Mesodermal cell (in vitro differentiated cells): Measurements from ENCODE around the gene SRL.
A peak's percentile ranks its signal among the peaks of the same experiment; 100 is the strongest.
"Not testable (repeated sequence)": the region's sequence is repeated elsewhere in the genome, so short reads cannot be mapped to it uniquely, and the experiment has no call there.

Experiments used
- H3K27ac ChIP-seq: 2 replicates; pipeline ENCODE4 v1.7.0; 2013; ENCODE audit warnings: mild to moderate bottlenecking, low read depth, low read length, moderate library complexity; ENCODE audit not compliant: severe bottlenecking
- H3K36me3 ChIP-seq: 2 replicates; pipeline ENCODE4 v1.7.1; 2013; ENCODE audit warnings: mild to moderate bottlenecking, low read length, moderate library complexity; ENCODE audit not compliant: control insufficient read depth, insufficient read depth
- H3K4me1 ChIP-seq: one replicate; pipeline ENCODE4 v1.7.1; 2013; ENCODE audit warnings: mild to moderate bottlenecking, low read length; ENCODE audit not compliant: insufficient read depth, control insufficient read depth, poor library complexity, severe bottlenecking
- H3K4me3 ChIP-seq: 2 replicates; pipeline ENCODE4 v1.7.0; 2013; ENCODE audit warnings: low read length, control low read depth, mild to moderate bottlenecking; ENCODE audit not compliant: insufficient read depth, poor library complexity, severe bottlenecking; ENCODE audit errors: extremely low read depth
- H3K9me3 ChIP-seq: 2 replicates; pipeline ENCODE4 v1.7.1; 2013; ENCODE audit warnings: mild to moderate bottlenecking, low read length, moderate library complexity; ENCODE audit not compliant: control insufficient read depth
- WGBS, 2 experiments: methylation state at CpG; one replicate each; pipeline ENCODE4 v1.1.5; 2013; ENCODE audit warnings: missing lambda C conversion rate in 2 of 2; ENCODE audit not compliant: insufficient coverage in 2 of 2; 5-methylcytosine and 5-hydroxymethylcytosine counted together

The SRL gene

DNA sequence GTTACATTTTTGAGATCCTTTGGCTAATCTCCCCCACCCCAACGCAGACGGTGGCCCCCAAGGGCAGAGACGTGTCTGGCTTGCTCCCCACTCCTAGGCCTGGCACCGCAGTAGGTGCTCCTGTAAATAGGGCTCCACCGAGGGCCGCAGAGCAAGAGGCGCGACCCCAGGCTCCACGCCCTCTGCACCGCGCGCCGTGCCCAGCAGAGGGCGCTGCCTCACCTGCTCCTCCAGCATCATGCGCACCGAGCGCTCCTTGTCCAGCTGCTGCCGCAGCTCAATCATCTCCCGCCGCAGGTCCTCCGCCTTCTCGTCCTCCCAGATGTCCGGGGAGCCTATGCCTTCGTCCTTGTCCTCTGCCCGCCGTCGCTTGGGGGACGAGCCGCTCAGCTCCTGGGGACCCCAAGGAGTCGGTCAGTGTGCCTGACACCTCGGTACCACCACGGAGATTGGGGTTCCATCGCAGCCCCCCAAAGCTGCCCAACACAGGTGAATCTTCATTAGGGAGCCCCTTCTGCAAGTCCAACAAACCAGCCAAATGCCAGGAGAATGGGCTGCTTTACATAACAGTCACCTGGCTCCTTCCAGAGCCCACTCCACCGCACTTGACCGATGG lies 19.8 kb upstream of the SRL start:
- Histone ChIP-seq H3K27ac (no peak overlapping the region), H3K9me3 (no peaks in the 10 kb centered on the region), H3K4me1 (peaks cover 6% of the 10 kb centered on the region), H3K36me3 (peaks cover 58% of the 10 kb centered on the region), H3K4me3 (no peak overlapping the region)
- 59 to 65% methylated on average over 28 to 35 of the region's 35 CpGs for WGBS, 2 experiments

GRCh38 chr16:4260360-4260759 lies 18.5 kb upstream of the SRL start:
- peaks cover 55% of the 10 kb centered on the region for H3K36me3 ChIP-seq
- peaks cover 6% of the 10 kb centered on the region for H3K4me1 ChIP-seq
- WGBS, 2 experiments: 97 to 98% methylated on average over 13 of the region's 14 CpGs
- no peaks in the 10 kb centered on the region for H3K9me3 ChIP-seq
- H3K27ac ChIP-seq: no peak overlapping the region
- H3K4me3 ChIP-seq: no peak overlapping the region

DNA sequence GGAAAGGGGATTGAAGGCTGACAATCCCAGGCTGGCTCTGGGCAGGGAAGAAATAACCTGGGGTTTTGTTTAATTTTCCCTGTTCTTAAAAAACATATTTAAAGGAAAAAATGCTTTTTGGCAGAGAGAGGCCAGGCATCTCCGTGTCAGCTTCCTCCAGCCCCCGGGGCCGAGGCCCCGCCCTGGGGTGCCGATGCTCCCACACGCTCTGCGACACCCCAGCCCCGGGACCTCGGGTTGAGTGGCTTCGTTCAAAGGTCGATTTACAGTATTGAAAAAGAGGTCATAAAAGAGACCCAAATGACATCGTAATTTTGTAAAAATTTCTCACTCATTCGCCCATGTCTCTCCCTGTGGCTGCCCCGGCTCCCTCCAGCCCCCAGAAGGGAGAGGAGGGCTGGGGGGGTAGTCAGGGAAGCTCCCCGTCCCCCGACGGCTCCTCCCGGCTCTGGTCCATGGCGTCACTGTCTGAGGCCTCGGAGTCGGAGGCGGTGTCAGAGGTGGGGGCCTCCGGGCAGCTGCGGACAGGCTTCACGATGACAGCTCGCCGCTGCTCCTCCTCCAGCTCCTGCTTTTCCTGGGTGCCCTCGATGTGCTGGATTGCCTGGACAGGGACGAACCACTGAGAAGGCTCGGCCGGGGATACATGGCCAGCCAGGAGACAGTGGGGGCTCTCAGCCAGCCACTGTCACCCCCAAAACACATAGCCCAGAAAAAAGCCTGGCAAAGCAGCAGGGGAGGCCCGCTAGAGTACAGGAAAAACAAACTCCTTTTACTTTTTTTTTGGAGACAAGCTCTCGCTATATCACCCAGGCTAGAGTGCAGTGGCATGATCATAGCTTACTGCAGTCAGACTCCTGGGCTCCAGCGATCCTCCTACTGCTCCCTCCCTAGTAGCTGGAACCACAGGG lies 16.0 kb upstream of the SRL start:
- Histone ChIP-seq H3K4me3 (no peak overlapping the region), H3K27ac (no peak overlapping the region)
- 92 to 95% methylated on average over 28 to 29 of the region's 34 CpGs for WGBS, 2 experiments

DNA sequence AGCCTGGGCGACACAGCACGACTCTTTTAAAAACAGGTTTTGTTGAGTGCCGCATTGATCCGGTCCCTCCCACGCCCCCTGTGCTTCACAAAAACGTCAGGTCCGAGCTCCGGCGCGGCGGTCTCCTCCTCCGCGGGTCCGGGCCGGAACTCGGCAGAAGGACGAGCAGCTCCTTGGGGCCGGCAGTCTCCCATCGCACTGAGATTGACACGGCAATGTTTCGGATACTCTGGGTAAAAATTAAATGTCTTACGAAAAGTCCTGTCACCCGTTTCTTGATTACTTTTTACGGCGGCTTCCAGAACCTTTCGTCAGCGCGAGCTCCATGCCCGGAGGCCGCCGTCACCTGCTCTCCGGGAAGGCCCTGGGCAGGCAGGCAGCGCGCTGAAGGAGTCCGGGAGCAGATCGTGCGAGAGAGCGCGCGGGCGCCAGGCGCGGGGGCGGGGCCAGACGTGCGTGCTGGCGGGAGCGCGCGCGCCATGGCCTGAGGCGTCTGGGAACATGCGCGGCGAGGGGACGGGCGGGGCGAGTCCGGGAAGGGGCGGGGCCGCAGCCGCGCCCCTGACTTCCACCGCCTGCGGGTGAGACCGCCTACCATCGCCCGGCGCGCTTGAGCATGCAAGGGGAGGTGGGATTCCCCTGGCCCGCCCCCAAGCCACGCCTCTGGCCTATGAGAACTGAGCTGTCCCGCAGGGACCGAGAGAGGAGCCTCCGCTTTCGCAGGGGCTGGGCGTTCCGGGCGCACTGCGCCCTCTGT lies 11.7 kb upstream of the SRL start:
- no peaks in the 10 kb centered on the region for H3K4me1 ChIP-seq
- peak overlapping the region; percentile 82 for H3K27ac ChIP-seq
- peaks cover 16% of the 10 kb centered on the region for H3K36me3 ChIP-seq
- H3K4me3 ChIP-seq: peak overlapping the region; percentile 42
- 0 to 1% methylated on average over 67 to 74 of the region's 80 CpGs for WGBS, 2 experiments
- no peaks in the 10 kb centered on the region for H3K9me3 ChIP-seq

More for the DNA sequence above, 16.0 kb upstream of the SRL start:
- H3K4me1 ChIP-seq: no peaks in the 10 kb centered on the region
- H3K9me3 ChIP-seq: no peaks in the 10 kb centered on the region
- H3K36me3 ChIP-seq: peaks cover 55% of the 10 kb centered on the region

DNA sequence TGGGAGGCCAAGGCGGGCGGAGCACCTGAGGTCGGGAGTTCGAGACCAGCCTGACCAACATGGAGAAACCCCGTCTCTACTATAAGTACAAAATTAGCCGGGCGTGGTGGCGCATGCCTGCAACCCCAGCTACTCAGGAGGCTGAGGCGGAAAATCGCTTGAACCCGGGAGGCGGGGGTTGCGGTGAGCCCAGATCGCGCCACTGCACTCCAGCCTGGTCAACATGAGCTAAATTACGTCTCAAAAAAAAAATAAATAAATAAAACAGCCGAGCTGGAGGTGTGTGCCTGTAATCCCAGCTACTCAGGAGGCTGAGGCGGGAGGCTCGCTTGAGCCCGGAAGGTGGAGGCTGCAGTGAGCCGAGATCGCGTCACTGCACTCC lies 11.1 kb upstream of the SRL start:
- H3K36me3 ChIP-seq: peaks cover 11% of the 10 kb centered on the region
- not testable (repeated sequence) for H3K4me1 ChIP-seq
- WGBS, 2 experiments: 65 to 73% methylated on average over 21 to 23 of the region's 23 CpGs

GRCh38 chr16:4249530-4250308 lies 7.8 kb upstream of the SRL start:
- 90 to 94% methylated on average over 7 of the region's 12 CpGs for WGBS, 2 experiments
- no peak overlapping the region for H3K27ac ChIP-seq
- H3K4me3 ChIP-seq: no peak overlapping the region
- H3K9me3 ChIP-seq: no peaks in the 10 kb centered on the region
- H3K36me3 ChIP-seq: no peaks in the 10 kb centered on the region
- H3K4me1 ChIP-seq: no peaks in the 10 kb centered on the region

More for the DNA sequence above, 11.1 kb upstream of the SRL start:
- Histone ChIP-seq H3K4me3 (peak overlapping the region; percentile 42), H3K27ac (peak overlapping the region; percentile 82)
- H3K9me3 ChIP-seq: not testable (repeated sequence)

DNA sequence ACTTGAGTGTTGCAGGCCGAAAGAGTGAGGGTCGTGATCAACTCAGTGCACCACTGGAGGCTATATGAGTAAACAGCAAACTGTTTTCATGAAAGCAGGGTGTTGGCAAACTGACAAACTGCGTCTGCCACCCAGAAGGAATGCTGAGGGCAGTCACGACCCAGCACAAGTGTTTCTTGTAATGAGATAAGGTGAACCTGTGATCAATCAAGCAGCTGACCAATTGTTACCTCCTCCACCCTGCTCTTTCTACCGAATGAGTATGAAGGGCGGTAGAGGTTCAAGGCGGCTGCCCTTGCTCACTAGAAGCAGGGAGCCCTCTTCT lies 5.5 kb upstream of the SRL start:
- H3K4me3 ChIP-seq: no peak overlapping the region
- H3K4me1 ChIP-seq: no peaks in the 10 kb centered on the region
- peaks cover 8% of the 10 kb centered on the region for H3K9me3 ChIP-seq
- WGBS, 2 experiments: 86 to 91% methylated on average over 5 to 6 of the region's 7 CpGs
- H3K27ac ChIP-seq: no peak overlapping the region
- H3K36me3 ChIP-seq: no peaks in the 10 kb centered on the region

DNA sequence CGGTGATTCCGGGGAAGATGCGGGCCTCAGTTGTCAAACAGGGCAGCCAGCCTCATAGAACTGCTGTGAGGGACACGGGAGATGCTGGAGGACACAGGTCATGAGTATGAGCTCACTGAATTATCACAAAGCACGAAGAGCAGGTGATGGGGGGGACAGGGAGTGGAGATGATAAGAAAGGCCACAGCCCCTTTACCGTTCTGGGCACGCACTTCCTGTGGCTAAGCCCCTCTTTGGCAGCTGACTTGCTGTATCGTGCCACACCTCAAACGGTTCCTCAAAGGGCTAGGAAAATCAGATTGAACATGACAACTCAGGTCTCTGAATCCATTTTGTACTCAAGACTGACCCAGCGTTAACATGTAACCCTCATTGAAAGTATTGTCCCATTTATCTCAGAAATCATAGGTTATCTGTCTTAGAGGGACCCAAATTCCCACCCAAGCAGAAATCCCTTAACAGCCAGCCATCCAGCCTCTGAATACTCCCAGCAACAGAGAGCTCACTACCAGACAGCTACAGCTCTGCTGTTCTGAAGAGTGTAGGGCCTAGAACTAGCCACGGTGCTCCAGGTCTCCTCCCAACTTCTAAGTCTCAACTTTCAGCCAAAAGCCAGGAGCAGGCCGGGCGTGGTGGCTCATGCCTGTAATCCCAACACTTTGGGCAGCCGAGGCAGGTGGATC lies 5.0 kb upstream of the SRL start:
- Histone ChIP-seq H3K4me1 (no peaks in the 10 kb centered on the region), H3K27ac (no peak overlapping the region), H3K4me3 (no peak overlapping the region), H3K36me3 (no peaks in the 10 kb centered on the region), H3K9me3 (peaks cover 8% of the 10 kb centered on the region)
- WGBS, 2 experiments: 92% methylated on average over 14 of the region's 14 CpGs

DNA sequence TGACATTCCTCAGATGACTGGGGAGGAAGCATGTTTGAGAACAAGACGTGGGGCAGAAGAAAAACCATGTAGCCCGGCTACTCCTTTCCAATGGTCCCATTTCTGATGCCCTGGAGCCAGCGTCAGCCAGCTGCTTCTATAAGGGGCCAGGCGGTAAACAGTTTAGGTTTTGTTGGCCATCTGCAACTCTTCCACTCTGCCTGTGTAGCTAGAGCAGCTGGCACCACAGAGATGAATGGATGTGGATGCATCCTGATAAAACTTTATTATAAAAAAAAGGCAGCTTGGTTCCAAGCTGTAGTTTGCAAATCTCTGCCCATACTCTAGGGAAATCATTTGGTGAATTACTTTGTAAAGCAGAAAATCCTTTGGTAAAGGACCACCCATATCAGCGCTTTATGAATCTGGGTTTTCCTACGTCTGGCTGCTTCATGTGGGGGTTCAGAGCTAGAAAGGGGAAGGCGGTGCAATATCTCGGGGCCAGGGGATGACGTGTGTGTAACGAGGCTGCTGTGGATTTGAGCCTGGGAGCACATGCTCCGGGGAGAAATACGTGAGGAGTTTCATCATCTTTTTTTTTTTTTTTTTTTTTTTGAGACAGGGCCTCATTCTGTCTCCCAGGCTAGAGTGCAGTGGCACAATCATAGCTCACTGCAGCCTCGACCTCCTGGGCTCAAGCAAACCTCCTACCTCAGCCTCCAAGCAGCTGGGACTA lies 3.4 kb upstream of the SRL start:
- peaks cover 4% of the 10 kb centered on the region for H3K4me1 ChIP-seq
- H3K36me3 ChIP-seq: no peaks in the 10 kb centered on the region
- 90% methylated on average over 7 to 13 of the region's 13 CpGs for WGBS, 2 experiments
- no peak overlapping the region for H3K27ac ChIP-seq
- H3K4me3 ChIP-seq: no peak overlapping the region
- H3K9me3 ChIP-seq: peaks cover 8% of the 10 kb centered on the region
